Measurements from ENCODE around the gene SPATA2. TPM values are rescaled to one million over a fixed set of nuclear protein-coding genes. Genes with fewer than 3 reads are reported as not detected.

SPATA2 gene
- total RNA-seq, 1 experiment from 2014 or later = 6.6 TPM

DNA sequence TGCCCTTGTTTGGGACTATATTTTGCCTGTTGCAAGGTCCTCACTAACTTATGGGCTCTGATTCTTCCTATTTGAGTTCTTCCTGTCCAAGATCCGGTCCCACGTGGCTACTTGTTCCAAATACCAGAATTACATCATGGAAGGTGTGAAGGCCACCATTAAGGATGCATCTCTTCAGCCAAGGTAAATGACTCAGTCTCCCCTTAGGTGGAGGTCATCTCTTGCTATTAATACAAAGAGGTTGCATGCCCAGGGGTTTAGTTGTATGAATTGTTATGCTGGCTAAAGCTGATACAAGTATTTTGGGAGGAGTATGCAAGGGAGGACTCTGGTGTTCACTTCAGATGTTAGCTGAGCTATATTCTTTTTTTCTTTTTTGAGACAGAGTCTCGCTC is 30.0 kb upstream of the SPATA2 start (continued):
- TF ChIP-seq MAX (IDR thresholded peaks at IDR 0.05) = no peak
- no peak for TF ChIP-seq POLR2AphosphoS5 (IDR thresholded peaks at IDR 0.05; ENCODE audit: low read depth, low read length)
- no peak for TF ChIP-seq POLR2A (IDR thresholded peaks at IDR 0.05; ENCODE audit: borderline replicate concordance, extremely low read depth, insufficient read depth, insufficient read length)
- no peak for TF ChIP-seq ELF1 (IDR thresholded peaks at IDR 0.05; ENCODE audit: borderline replicate concordance, low read depth)
- TF ChIP-seq ZFX (IDR thresholded peaks at IDR 0.05) = no peak
- no peak for TF ChIP-seq ATF3 (IDR thresholded peaks at IDR 0.05)
- TF ChIP-seq CBX3 (IDR thresholded peaks at IDR 0.05; ENCODE audit: low read depth) = no peak

DNA sequence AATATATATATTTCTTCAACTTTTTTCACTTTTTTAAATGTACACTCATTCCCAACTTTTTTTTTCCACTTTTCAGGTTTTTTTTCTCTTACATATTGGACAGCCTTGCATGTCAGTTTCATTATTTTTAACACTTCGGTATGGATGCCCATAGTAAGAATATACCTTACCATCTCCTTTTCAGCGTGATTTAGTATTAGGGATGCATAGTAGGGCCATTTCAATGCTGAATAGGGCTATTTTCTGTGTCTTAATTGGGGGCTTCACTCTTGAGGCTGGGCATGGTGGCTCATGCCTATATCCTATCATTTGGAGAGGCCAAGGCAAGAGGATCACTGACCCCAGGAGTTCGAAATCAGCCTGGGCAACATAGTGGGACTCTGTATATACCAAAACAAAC is 27.6 kb upstream of the SPATA2 start:
- no peak overlapping the region for H3K4me3 ChIP-seq (replicated peaks in 1 of 2; ENCODE audit: low read depth in 1 of 2, low read length in 2 of 2)
- no peak overlapping the region for H3K4me2 ChIP-seq (ENCODE audit: low read length)
- H3K9me2 ChIP-seq (ENCODE audit: insufficient read depth) = no peaks in the 10 kb centered on the region
- no peak overlapping the region for H2AFZ ChIP-seq (ENCODE audit: low read depth, low read length, poor library complexity, severe bottlenecking)
- no peaks in the 10 kb centered on the region; the same call in 1 of the 2 replicates for H4K20me1 ChIP-seq (ENCODE audit: insufficient read depth)
- peaks cover 84% of the 10 kb centered on the region for H3K79me2 ChIP-seq (ENCODE audit: insufficient read depth, low read length)
- POLR2A ChIA-PET = no interaction called here
- intact Hi-C loops (cut with micrococcal nuclease) = no loop called here
- H3K9ac ChIP-seq (ENCODE audit: low read length) = no peak overlapping the region
- peaks cover 4 to 8% of the 10 kb centered on the region in 2 experiments for H3K4me1 ChIP-seq (ENCODE audit: control insufficient read depth in 1 of 2, insufficient read depth in 2 of 2, low read length in 2 of 2)
- ATAC-seq = no peak
- DNase-seq (ENCODE audit: low read depth, low spot score) = no peak
- RAD21 ChIA-PET (ENCODE audit: low non-redundant PET in 1 of 2, low total read pairs in 2 of 2, uncharacterized antibody in 2 of 2, unreplicated experiment in 2 of 2) = interaction anchor here in 1 of 2 experiments (0.8 kb wide), 1 partner anchor 144 kb away, joined by 3 read pairs; no protein-coding TSS in a partner anchor
- no TSS peak for BruUV-seq (replicated peaks)
- H3K36me3 ChIP-seq (ENCODE audit: control insufficient read depth in 1 of 2, insufficient read depth in 2 of 2, low read length in 2 of 2) = peaks cover 42 to 43% of the 10 kb centered on the region in 2 experiments
- H3K27ac ChIP-seq (ENCODE audit: low read depth, low read length) = no peak overlapping the region
- TF ChIP-seq POLR2AphosphoS5 (IDR thresholded peaks at IDR 0.05; ENCODE audit: low read depth, low read length) = no peak
- TF ChIP-seq JUND (IDR thresholded peaks at IDR 0.05) = no peak
- no peak for TF ChIP-seq CEBPB (IDR thresholded peaks at IDR 0.05; ENCODE audit: low read depth)
- no peak for TF ChIP-seq CBX3 (IDR thresholded peaks at IDR 0.05; ENCODE audit: low read depth)
- TF ChIP-seq FOSL1 (IDR thresholded peaks at IDR 0.05; ENCODE audit: low read depth) = no peak
- TF ChIP-seq EZH2 (IDR thresholded peaks at IDR 0.05) = no peak
- TF ChIP-seq, protein P1, sequence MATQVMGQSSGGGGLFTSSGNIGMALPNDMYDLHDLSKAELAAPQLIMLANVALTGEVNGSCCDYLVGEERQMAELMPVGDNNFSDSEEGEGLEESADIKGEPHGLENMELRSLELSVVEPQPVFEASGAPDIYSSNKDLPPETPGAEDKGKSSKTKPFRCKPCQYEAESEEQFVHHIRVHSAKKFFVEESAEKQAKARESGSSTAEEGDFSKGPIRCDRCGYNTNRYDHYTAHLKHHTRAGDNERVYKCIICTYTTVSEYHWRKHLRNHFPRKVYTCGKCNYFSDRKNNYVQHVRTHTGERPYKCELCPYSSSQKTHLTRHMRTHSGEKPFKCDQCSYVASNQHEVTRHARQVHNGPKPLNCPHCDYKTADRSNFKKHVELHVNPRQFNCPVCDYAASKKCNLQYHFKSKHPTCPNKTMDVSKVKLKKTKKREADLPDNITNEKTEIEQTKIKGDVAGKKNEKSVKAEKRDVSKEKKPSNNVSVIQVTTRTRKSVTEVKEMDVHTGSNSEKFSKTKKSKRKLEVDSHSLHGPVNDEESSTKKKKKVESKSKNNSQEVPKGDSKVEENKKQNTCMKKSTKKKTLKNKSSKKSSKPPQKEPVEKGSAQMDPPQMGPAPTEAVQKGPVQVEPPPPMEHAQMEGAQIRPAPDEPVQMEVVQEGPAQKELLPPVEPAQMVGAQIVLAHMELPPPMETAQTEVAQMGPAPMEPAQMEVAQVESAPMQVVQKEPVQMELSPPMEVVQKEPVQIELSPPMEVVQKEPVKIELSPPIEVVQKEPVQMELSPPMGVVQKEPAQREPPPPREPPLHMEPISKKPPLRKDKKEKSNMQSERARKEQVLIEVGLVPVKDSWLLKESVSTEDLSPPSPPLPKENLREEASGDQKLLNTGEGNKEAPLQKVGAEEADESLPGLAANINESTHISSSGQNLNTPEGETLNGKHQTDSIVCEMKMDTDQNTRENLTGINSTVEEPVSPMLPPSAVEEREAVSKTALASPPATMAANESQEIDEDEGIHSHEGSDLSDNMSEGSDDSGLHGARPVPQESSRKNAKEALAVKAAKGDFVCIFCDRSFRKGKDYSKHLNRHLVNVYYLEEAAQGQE (IDR thresholded peaks at IDR 0.05; ENCODE audit: low read depth) = no peak
- TF ChIP-seq SRF (IDR thresholded peaks at IDR 0.05; ENCODE audit: low read depth) = no peak
- no peak for TF ChIP-seq EZH2phosphoT487 (IDR thresholded peaks at IDR 0.05; ENCODE audit: borderline replicate concordance)
- no peak for TF ChIP-seq MAX (IDR thresholded peaks at IDR 0.05)
- H3K27me3 ChIP-seq (ENCODE audit: insufficient read depth, low read length) = no peaks in the 10 kb centered on the region
- H3K9me3 ChIP-seq (ENCODE audit: control insufficient read depth in 1 of 2, insufficient read depth in 1 of 2, low read depth in 1 of 2, low read length in 2 of 2) = no peaks in the 10 kb centered on the region
- CTCF ChIA-PET = interaction anchor here (0.7 kb wide), 1 partner anchor 407 kb away, joined by 3 read pairs; no protein-coding TSS in a partner anchor
